Immature natural killer cell (primary cell): ENCODE results near the gene CLDN15. TPM values are rescaled to one million over a fixed set of nuclear protein-coding genes. Genes with fewer than 3 reads are reported as not detected.
A peak's percentile ranks its signal among the peaks of the same experiment; 100 is the strongest.
"Not testable (repeated sequence)": the region's sequence is repeated elsewhere in the genome, so short reads cannot be mapped to it uniquely, and the experiment has no call there.

Experiments used
- DNase-seq, 3 donors: peaks; one replicate each; pipeline ENCODE4 v3.0.0; 2022; ENCODE audit warnings: mixed read lengths in 1 of 3
- H3K27ac Mint-ChIP-seq, 6 donors: one replicate each; pipeline ENCODE4 v1.8.0; 2020; ENCODE audit warnings: mixed read lengths in 6 of 6, mild to moderate bottlenecking in 5 of 6, inconsistent platforms in 4 of 6, moderate library complexity in 3 of 6
- H3K27me3 Mint-ChIP-seq, 3 donors: one replicate each; pipeline ENCODE4 v1.8.0; 2020 to 2021; ENCODE audit warnings: low read depth in 3 of 3, mild to moderate bottlenecking in 3 of 3, mixed read lengths in 3 of 3, moderate library complexity in 3 of 3, inconsistent platforms in 1 of 3
- H3K36me3 Mint-ChIP-seq, 3 donors: one replicate each; pipeline ENCODE4 v1.8.0; 2020; ENCODE audit warnings: mixed read lengths in 3 of 3, inconsistent platforms in 2 of 3, mild to moderate bottlenecking in 2 of 3
- H3K4me1 Mint-ChIP-seq, 2 donors: one replicate each; pipeline ENCODE4 v1.8.0; 2020; ENCODE audit warnings: inconsistent platforms in 2 of 2, mild to moderate bottlenecking in 2 of 2, mixed read lengths in 2 of 2, moderate library complexity in 1 of 2
- H3K4me3 Mint-ChIP-seq, 5 donors: one replicate each; pipeline ENCODE4 v1.8.0; 2020; ENCODE audit warnings: mild to moderate bottlenecking in 5 of 5, mixed read lengths in 5 of 5, inconsistent platforms in 3 of 5, moderate library complexity in 3 of 5
- H3K9me3 Mint-ChIP-seq, 6 donors: one replicate each; pipeline ENCODE4 v1.8.0; 2020; ENCODE audit warnings: mild to moderate bottlenecking in 6 of 6, mixed read lengths in 6 of 6, inconsistent platforms in 4 of 6, moderate library complexity in 3 of 6
- polyA plus RNA-seq, 3 donors: library from polyadenylated mRNA; unstranded; fragments of 300-500 nt; fragmentation: Illumina TruSeq; gene quantifications; one replicate each; pipeline ENCODE4 v1.2.3, GENCODE V29; 2021

The CLDN15 gene
- polyA plus RNA-seq, 3 donors from 2014 or later, result 0.32 to 1.4 TPM; not detected in 1

DNA sequence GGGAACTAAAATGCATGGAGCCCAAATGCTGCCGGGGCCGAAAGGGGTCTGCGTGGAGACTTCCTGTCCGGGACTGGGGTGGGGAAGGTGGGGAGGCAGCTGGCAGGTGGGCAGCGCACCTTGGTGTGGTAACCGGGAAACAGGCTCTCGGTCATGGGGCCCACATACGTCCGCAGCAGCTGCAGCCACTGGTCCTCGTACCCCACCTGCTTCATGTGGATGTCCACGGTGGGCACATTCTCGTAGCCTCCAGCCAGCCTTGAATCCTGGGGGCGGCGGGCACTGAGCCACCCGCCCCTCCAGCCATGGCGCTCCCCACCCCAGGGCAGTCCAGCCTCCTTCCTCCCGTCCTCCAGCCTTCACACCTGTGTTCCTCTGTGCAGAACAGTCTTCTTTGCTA is 30.1 kb downstream of the CLDN15 start:
- H3K4me3 Mint-ChIP-seq, result no peak overlapping the region
- H3K36me3 Mint-ChIP-seq, result peaks cover 5 to 14% (median 6%) of the 10 kb centered on the region in 3 donors
- H3K4me1 Mint-ChIP-seq, result peaks cover 0 to 1% of the 10 kb centered on the region in 2 donors
- H3K27me3 Mint-ChIP-seq, result peaks cover 0 to 10% (median 4%) of the 10 kb centered on the region in 3 donors
- DNase-seq, result no peak
- no peaks in the 10 kb centered on the region for H3K9me3 Mint-ChIP-seq
- H3K27ac Mint-ChIP-seq, result peak overlapping the region in 1 of 6 donors; percentile 40

DNA sequence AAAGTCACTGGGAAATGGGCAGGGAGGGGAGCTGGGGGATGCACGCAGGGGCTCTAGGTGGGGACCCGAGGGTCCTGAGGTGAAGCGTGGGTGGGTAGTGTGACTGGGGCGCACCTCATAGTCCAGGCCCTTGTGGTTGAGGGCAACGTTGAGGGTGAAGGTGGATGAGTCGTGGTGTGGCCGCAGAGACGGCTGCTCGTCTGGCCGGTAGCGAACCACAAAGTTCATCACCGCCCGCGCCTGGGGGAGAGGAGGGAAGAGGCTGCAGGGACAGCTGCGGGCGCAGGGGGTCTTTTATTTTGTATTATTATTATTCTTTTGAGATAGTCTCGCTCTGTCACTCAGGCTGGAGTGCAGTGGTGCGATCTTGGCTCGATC is 30.9 kb downstream of the CLDN15 start:
- no peaks in the 10 kb centered on the region for H3K9me3 Mint-ChIP-seq
- no peak for DNase-seq

DNA sequence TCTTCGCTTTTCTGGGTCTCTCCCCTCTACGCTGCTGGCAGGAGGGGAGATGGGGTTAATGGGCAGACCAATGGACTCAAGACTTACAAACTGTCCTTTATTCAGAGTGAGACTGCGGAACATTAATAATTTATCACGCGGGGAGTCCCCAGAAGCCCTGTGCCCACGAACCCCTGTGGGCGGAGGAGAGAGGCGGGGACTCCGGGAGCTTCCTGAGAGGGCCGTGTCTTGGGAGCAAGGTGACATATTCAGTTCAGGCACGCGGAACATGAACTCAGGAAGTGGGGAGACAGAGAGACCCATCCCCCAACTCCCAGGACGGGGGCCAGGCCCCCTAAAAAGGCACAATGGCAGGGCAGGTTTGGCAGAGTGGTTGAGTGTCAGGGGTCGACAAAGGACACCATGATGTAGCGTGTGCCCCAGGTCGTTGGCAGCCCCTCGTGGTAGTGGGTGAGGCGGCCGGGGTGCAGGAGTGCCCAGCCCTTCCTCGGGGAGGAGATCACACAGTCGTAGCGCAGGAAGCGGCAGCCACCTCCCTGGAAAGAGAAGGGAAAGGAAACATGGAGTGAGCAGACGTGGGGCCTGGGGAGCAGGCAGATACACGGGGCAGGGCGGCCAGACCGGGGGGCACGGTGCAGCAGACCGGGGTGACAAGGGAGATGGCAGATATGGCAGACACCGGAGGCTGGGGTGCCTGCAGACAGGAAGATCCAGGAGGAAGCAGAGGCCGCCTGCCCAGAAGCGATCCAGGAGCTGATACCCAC is 31.5 kb downstream of the CLDN15 start:
- H3K4me1 Mint-ChIP-seq, result peaks cover 0 to 1% of the 10 kb centered on the region in 2 donors
- no peak overlapping the region for H3K4me3 Mint-ChIP-seq
- DNase-seq, result no peak
- H3K27ac Mint-ChIP-seq, result no peak overlapping the region
- H3K27me3 Mint-ChIP-seq, result peaks cover 2 to 10% (median 4%) of the 10 kb centered on the region in 3 donors
- no peaks in the 10 kb centered on the region for H3K9me3 Mint-ChIP-seq
- H3K36me3 Mint-ChIP-seq, result peaks cover 5 to 14% (median 6%) of the 10 kb centered on the region in 3 donors

More for the DNA sequence above, 30.9 kb downstream of the CLDN15 start:
- H3K27ac Mint-ChIP-seq, result no peak overlapping the region
- no peak overlapping the region for H3K4me3 Mint-ChIP-seq
- H3K4me1 Mint-ChIP-seq, result peaks cover 0 to 1% of the 10 kb centered on the region in 2 donors
- H3K36me3 Mint-ChIP-seq, result peaks cover 5 to 14% (median 6%) of the 10 kb centered on the region in 3 donors
- peaks cover 0 to 10% (median 4%) of the 10 kb centered on the region in 3 donors for H3K27me3 Mint-ChIP-seq

DNA sequence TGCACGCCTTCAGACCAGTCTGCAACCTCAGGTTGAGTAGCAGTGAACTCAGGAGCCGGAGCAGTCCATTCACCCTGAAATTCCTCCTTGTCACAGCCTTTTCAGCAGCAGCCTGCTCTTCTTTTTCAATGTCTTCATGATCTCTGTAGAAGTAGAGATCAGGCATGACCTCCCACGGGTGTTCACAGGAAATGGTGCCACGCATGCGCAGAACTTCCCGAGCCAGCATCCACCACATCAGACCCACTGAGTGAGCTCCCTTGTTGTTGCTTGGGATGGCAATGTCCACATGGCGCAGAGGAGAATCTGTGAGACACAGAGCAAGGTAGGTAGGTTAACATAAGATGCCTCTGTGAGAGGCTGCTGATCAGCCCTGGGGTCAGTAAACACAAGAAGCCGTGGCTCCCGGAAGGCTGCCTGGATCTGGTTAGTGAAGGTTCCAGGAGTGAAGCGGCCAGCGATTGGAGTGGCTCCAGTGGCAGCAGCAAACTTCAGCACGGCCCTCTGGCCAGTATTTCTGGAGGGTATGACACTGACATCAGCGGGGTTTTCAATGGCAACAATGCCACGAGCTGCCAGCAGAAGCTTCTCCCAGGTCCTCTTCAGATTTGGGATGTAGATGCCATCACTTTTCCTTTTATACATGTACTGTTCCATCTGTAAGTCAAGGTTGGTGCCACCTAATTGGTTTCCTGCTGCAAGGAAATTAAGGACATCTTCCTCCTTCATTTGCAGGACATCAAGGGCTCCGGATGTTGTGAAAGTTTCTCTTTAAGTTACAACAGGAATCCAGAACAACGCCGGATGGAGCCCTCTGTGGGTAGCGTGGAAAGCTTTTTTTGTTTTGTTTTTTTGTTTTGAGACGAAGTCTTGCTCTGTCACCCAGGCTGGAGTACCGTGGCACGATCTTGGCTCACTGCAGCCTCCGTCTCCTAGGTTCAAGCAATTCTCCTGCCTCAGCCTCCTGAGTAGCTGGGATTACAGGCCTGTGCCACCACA is 33.6 kb downstream of the CLDN15 start:
- H3K4me1 Mint-ChIP-seq, H3K36me3 Mint-ChIP-seq, H3K4me3 Mint-ChIP-seq, H3K9me3 Mint-ChIP-seq: not testable (repeated sequence)
- peak in 1 of 3 donors; percentile 15 for DNase-seq
- Mint-ChIP-seq H3K27ac (peak overlapping the region in 1 of 6 donors; percentile 28), H3K27me3 (peaks cover 4 to 12% (median 9%) of the 10 kb centered on the region in 3 donors)

DNA sequence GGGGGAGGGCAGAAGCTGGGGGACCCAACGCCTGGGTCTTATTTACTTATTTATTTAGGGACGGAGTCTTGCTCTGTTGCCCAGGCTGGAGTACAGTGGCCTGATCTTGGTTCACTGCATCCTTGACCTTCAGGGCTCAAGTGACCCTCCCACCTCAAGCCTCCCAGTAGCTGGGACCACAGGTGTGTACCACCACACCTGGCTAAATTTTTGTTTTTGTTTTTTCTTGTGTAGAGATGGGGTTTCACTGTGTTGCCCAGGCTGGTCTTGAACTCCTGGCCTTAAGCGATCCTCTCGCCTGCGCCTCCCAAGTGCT is 35.0 kb downstream of the CLDN15 start:
- peaks cover 2 to 12% (median 11%) of the 10 kb centered on the region in 3 donors for H3K27me3 Mint-ChIP-seq
- no peaks in the 10 kb centered on the region for H3K9me3 Mint-ChIP-seq
- no peak overlapping the region for H3K27ac Mint-ChIP-seq
- DNase-seq, result no peak
- no peak overlapping the region for H3K4me3 Mint-ChIP-seq
- peaks cover under 1% of the 10 kb centered on the region in 3 donors for H3K36me3 Mint-ChIP-seq
- H3K4me1 Mint-ChIP-seq, result no peaks in the 10 kb centered on the region

DNA sequence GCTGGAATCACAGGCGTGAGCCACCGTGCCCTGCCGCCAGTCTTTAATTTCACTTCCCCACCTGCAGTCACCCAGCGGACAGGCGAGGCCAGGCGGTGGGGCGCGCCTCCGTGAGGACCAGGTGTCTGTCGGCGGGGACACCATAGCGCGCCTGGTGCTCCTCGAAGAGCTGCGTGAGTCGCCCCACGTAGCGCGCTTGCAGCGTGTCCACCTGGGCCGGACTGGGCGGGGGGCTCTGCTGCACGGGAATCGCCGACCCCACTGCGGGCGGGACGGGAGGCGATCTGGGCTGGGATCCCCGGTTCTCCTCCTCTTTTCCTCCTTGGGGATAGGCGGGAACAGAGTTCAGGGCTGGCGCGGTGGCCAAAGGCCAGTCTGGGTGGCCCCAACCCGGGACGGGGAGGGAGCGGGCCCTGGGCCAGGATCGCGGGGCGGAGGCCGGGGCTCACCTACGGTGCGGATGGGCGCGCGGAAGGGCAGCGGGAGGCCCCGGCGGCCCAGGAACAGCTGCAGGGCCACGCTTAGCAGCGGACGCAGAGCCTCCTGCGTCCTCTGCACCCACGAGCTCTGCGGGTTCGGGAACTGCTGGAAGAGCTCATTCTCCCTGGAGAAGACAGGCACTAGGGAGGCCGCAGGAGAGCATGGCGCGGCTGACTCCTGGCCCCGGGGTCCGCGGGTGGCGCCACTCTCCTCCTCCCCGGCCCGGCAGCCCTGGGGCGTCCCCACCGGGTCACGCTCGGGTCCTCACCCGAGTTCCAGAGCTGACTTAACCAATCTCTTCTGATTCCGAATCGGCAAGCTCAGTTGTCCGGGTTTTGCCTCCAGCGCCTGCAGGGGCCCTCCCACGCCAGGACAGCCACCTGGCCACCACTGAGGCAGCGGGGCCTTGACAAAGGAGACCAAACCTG is 35.7 kb downstream of the CLDN15 start:
- Mint-ChIP-seq H3K27ac (no peak overlapping the region), H3K36me3 (no peaks in the 10 kb centered on the region), H3K4me3 (no peak overlapping the region), H3K27me3 (peaks cover 2 to 14% (median 12%) of the 10 kb centered on the region in 3 donors), H3K4me1 (no peaks in the 10 kb centered on the region), H3K9me3 (no peaks in the 10 kb centered on the region)
- DNase-seq, result no peak

DNA sequence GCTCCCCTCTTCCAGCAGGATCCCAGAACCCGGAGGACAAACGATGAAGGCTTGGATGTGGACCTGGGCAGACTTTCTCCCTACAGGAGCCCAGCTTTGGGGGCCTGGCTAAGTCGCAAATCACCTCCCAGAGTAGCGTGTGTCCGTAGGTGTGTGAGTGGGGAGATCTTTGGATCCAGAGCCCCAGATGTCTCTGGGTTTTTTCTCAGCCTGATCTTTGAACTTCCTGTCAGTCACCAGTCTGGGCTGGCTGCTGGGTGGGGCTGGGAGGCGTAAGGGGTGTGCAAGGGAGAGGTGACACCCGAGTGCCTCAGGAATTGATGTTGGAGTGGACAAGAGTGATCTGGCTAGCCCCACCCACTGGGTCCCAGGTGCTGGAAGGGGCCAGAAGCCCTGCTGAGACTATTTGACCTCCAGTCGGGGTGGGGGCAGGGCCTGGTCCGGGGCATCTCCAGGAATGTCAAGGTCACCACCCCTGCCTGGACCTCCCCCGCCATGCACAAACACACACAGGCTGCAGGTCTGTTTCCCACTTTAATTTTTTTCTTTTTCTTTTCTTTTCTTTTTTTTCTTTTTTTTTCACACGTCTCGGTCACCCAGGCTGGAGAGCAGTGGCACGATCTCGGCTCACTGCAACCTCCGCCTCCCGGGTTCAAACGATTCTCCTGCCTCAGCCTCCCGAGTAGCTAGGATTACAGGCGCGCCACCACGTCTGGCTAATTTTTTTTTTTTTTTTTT is 36.6 kb downstream of the CLDN15 start, which contains the start of gene MOGAT3:
TSS of gene MOGAT3 (minus strand) at position 175 of the 738 bp plus-strand sequence. CDS start 182 bp downstream, outside the sequence.
- DNase-seq, result no peak
- H3K36me3 Mint-ChIP-seq, result no peaks in the 10 kb centered on the region
- H3K9me3 Mint-ChIP-seq, result no peaks in the 10 kb centered on the region
- H3K27ac Mint-ChIP-seq, result no peak within 1 kb of the TSS
- no peak within 1 kb of the TSS for H3K4me3 Mint-ChIP-seq
- H3K27me3 Mint-ChIP-seq, result peaks cover 4 to 14% (median 12%) of the 10 kb centered on the region in 3 donors
- H3K4me1 Mint-ChIP-seq, result no peaks in the 10 kb centered on the region

DNA sequence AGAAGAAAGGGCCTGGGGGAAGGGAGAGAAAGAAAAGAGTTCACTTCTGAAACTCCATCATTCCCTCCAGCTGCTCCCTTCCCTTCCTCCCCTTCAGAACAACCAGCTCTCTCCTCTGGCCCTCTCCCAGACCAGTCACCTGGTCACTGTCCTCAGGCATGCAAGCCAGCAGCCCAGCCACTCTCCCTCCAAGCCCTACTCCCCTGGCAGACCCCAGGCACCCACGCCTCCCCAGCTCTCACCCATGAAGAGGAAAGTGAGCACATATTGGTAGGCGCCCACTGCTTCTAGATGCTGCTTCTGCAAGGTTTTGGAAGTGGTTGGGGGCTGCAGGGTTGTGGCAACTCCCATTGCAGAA is 37.1 kb downstream of the CLDN15 start:
- H3K4me1 Mint-ChIP-seq, result no peaks in the 10 kb centered on the region
- H3K27ac Mint-ChIP-seq, result no peak overlapping the region
- H3K36me3 Mint-ChIP-seq, result no peaks in the 10 kb centered on the region
- H3K9me3 Mint-ChIP-seq, result no peaks in the 10 kb centered on the region
- H3K27me3 Mint-ChIP-seq, result peaks cover 4 to 14% (median 12%) of the 10 kb centered on the region in 3 donors
- no peak for DNase-seq
- H3K4me3 Mint-ChIP-seq, result no peak overlapping the region

DNA sequence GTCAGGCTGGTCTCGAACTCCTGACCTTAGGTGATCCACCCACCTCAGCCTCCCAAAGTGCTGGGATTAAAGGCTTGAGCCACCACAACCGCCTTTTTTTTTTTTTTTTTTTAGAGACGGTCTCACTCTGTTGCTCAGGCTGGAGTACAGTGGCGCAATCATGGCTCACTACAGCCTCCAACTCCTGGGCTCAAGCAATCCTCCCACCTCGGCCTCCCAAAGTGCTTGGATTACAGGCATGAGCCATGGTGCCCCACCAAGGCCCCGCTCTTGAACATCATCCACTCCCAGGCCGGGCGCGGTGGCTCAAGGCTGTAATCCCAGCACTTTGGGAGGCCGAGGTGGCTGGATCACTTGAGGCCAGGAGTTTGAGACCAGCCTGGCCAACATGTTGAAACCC is 38.1 kb downstream of the CLDN15 start:
- H3K4me1 Mint-ChIP-seq, DNase-seq, H3K27ac Mint-ChIP-seq, H3K4me3 Mint-ChIP-seq, H3K9me3 Mint-ChIP-seq, H3K36me3 Mint-ChIP-seq: not testable (repeated sequence)
- peaks cover 2 to 17% (median 14%) of the 10 kb centered on the region in 3 donors for H3K27me3 Mint-ChIP-seq

DNA sequence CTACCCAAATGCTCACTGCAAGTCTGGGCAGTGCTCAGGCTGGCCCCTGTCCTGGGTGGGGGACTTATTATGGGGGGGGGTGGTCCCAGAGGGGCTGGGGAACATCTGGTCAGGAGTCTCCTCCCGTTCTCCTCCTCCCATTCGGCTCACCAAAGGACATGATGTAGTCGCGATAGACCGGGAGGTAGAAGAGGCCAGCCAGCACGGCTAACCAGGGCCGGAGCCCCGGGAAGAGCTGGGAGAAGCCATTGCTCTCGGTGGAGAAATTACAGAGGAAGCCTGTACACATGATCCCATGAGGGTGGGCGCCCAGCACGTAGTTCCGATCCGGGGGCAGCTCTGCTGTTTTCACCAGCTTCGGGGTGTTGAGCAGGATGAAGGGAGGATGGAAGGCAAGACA is 39.1 kb downstream of the CLDN15 start:
- DNase-seq, result no peak
- H3K4me3 Mint-ChIP-seq, result no peak overlapping the region

DNA sequence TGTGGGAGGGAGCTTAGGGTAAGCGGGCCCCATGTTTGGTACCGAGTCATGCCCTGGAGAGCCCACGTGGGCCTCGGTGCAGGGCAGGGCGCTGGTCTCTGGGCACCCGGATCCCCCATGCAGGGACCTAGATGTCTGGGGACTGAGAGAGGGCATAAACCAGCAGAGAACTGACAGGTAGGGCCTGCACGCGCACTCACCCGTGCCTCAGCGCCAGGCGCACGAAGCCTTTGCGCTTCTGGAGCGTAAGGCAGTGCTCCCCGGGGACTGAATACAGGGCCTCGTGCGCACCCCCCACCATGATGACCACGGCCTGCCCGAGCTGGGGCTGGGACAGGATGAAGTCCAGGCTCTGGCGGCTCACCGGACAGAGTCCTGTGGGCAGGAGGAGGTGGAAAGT is 39.6 kb downstream of the CLDN15 start:
- no peaks in the 10 kb centered on the region for H3K9me3 Mint-ChIP-seq
- H3K4me3 Mint-ChIP-seq, result no peak overlapping the region
- no peaks in the 10 kb centered on the region for H3K4me1 Mint-ChIP-seq
- DNase-seq, result no peak
- H3K27me3 Mint-ChIP-seq, result peaks cover 2 to 17% (median 8%) of the 10 kb centered on the region in 3 donors
- no peak overlapping the region for H3K27ac Mint-ChIP-seq
- H3K36me3 Mint-ChIP-seq, result no peaks in the 10 kb centered on the region

More for the DNA sequence above, 39.1 kb downstream of the CLDN15 start:
- H3K36me3 Mint-ChIP-seq, result no peaks in the 10 kb centered on the region
- H3K9me3 Mint-ChIP-seq, result no peaks in the 10 kb centered on the region
- no peaks in the 10 kb centered on the region for H3K4me1 Mint-ChIP-seq
- H3K27me3 Mint-ChIP-seq, result peaks cover 2 to 17% (median 10%) of the 10 kb centered on the region in 3 donors
- peak overlapping the region in 1 of 6 donors; percentile 28 for H3K27ac Mint-ChIP-seq

DNA sequence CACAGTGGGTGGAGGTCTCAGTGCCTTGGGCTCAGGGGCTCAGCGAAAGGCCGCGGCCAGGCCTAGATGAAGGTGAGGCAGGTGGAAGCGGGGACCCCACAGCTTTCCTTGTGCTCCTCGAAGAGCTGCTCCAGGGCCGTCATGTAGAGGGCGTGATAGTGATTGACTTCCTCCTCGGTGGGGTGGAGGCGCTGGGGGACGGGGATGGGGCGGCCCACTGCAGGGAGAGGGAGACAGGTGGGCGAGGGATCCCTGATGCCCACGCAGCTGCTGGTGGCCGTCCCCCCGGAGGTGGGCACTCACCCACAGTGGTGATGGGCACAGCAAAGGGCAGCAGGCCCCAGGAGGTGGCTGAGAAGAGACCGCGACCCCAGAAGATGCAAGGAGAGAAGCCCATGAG is 41.7 kb downstream of the CLDN15 start:
- H3K36me3 Mint-ChIP-seq, result no peaks in the 10 kb centered on the region
- H3K9me3 Mint-ChIP-seq, result no peaks in the 10 kb centered on the region
- H3K4me3 Mint-ChIP-seq, result no peak overlapping the region
- H3K27ac Mint-ChIP-seq, result no peak overlapping the region
- peaks cover 0 to 2% of the 10 kb centered on the region in 2 donors for H3K4me1 Mint-ChIP-seq
- H3K27me3 Mint-ChIP-seq, result peaks cover 4 to 15% (median 4%) of the 10 kb centered on the region in 3 donors
- no peak for DNase-seq

DNA sequence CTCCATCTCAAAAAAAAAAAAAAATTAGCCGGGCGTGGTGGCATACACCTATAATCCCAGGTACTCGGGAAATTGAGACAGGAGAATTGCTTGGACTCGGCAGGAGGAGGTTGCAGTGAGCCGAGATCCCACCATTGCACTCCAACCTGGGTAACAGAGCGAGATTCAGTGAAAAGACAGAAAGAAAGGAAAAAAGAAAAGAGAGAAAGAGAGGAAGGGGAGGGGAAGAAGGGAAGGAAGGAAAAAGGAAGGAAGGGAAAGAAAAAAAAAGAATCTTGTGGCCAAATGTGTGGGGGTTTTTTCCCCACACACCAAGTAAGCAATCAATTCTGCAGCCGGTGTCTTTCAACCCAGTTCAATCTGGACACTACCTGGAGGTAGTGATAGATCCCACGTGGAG is 48.5 kb downstream of the CLDN15 start:
- H3K4me3 Mint-ChIP-seq, result no peak overlapping the region

More for the DNA sequence above, 48.5 kb downstream of the CLDN15 start:
- peaks cover 0 to 8% (median 4%) of the 10 kb centered on the region in 3 donors for H3K27me3 Mint-ChIP-seq
- no peaks in the 10 kb centered on the region for H3K36me3 Mint-ChIP-seq
- no peak for DNase-seq
- H3K9me3 Mint-ChIP-seq, result peaks cover 0 to 3% (median 0%) of the 10 kb centered on the region in 6 donors
- peaks cover 0 to 2% of the 10 kb centered on the region in 2 donors for H3K4me1 Mint-ChIP-seq
- H3K27ac Mint-ChIP-seq, result no peak overlapping the region
